ENCODE results near the gene AP5Z1. TPM values are rescaled to one million over a fixed set of nuclear protein-coding genes. Genes with fewer than 3 reads are reported as not detected.
A peak's percentile ranks its signal among the peaks of the same experiment; 100 is the strongest.

AP5Z1 gene
- total RNA-seq, 1 experiment from 2014 or later = 38.3 TPM

DNA sequence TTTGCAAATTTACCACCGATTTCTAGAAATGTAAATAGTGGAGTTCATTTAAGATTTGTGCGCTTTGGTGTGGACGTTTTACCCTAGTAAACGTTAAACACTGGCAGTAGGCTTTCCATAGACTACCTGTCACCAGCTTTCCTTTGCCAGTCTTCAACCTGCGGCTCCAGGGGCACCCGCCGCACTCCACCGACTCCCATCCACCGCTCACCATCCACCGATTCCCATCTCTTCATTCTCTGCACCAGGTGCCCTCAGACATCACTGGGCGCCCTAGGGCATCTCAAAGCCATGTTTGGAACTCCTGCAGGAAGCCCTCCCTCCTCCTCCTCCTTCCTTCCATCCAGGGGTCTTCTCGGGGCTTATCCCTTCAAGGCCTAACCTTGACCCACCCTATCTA lies 1.4 kb upstream of the AP5Z1 start:
- H3K79me1 ChIP-seq (ENCODE audit: insufficient read depth, low read depth, low read length, poor library complexity, severe bottlenecking) = peaks cover 3% of the 10 kb centered on the region
- no peak overlapping the region for H3K18ac ChIP-seq (ENCODE audit: insufficient read length, low read depth, low read length)
- H3K14ac ChIP-seq (ENCODE audit: insufficient read depth, low read length) = no peak overlapping the region; the same call in 1 of the 2 replicates
- no peaks in the 10 kb centered on the region for H3K9me3 ChIP-seq (ENCODE audit: control insufficient read depth, low read depth, low read length)
- H3K9me3 Mint-ChIP-seq = no peaks in the 10 kb centered on the region
- H3K4ac ChIP-seq (ENCODE audit: low read depth, low read length) = no peak overlapping the region
- H2AFZ ChIP-seq (ENCODE audit: low read length) = no peak overlapping the region
- no peak overlapping the region for H2BK20ac ChIP-seq (ENCODE audit: low read depth, low read length, poor library complexity, severe bottlenecking)
- H3K4me2 ChIP-seq (ENCODE audit: insufficient read depth, insufficient read length, low read length) = no peak overlapping the region
- no peak overlapping the region for H2BK12ac ChIP-seq (ENCODE audit: insufficient read length, low read depth, low read length)
- H2AK5ac ChIP-seq (ENCODE audit: insufficient read length, low read length) = no peak overlapping the region
- no CpG with 5 or more reads among the region's 12 CpGs for WGBS (ENCODE audit: extremely low coverage, insufficient read length, low lambda C conversion rate)
- no peak overlapping the region for H2BK120ac ChIP-seq (ENCODE audit: low read depth, low read length, poor library complexity, severe bottlenecking)
- peaks cover 12 to 15% of the 10 kb centered on the region in 2 experiments for H3K4me1 Mint-ChIP-seq
- TF ChIP-seq, protein P1, sequence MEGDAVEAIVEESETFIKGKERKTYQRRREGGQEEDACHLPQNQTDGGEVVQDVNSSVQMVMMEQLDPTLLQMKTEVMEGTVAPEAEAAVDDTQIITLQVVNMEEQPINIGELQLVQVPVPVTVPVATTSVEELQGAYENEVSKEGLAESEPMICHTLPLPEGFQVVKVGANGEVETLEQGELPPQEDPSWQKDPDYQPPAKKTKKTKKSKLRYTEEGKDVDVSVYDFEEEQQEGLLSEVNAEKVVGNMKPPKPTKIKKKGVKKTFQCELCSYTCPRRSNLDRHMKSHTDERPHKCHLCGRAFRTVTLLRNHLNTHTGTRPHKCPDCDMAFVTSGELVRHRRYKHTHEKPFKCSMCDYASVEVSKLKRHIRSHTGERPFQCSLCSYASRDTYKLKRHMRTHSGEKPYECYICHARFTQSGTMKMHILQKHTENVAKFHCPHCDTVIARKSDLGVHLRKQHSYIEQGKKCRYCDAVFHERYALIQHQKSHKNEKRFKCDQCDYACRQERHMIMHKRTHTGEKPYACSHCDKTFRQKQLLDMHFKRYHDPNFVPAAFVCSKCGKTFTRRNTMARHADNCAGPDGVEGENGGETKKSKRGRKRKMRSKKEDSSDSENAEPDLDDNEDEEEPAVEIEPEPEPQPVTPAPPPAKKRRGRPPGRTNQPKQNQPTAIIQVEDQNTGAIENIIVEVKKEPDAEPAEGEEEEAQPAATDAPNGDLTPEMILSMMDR (conservative IDR thresholded peaks at IDR 0.05) = no peak
- no peaks in the 10 kb centered on the region; the same call in 1 of the 2 replicates for H3K79me2 ChIP-seq (ENCODE audit: insufficient read depth, low read length)
- H3K27ac ChIP-seq (ENCODE audit: insufficient read length, low read depth, low read length) = no peak overlapping the region
- peaks cover 0 to 18% (median 0%) of the 10 kb centered on the region in 3 experiments; a peak in 3 of 7 replicates for H3K36me3 Mint-ChIP-seq (ENCODE audit: insufficient read depth in 1 of 3, low read depth in 3 of 3)
- no peak overlapping the region for H3K23ac ChIP-seq (ENCODE audit: insufficient read length, low read depth, low read length)
- no peak overlapping the region for H4K91ac ChIP-seq (ENCODE audit: insufficient read length, low read depth, low read length)
- H3K23me2 ChIP-seq (ENCODE audit: insufficient read length, low read depth, low read length, poor library complexity, severe bottlenecking) = peaks cover 15% of the 10 kb centered on the region
- no peaks in the 10 kb centered on the region for H4K20me1 ChIP-seq (ENCODE audit: control insufficient read depth, insufficient read depth, insufficient read length)
- no peak overlapping the region for H3K27ac Mint-ChIP-seq
- H3K4me1 ChIP-seq (ENCODE audit: insufficient read depth, low read length) = no peaks in the 10 kb centered on the region
- no peaks in the 10 kb centered on the region for H3K27me3 ChIP-seq (ENCODE audit: insufficient read depth, low read length)
- no peak overlapping the region for H3K56ac ChIP-seq (ENCODE audit: insufficient read length, low read depth, low read length)
- peak overlapping the region; percentile 97 to 99 for H3K4me3 Mint-ChIP-seq
- H4K8ac ChIP-seq (replicated peaks; ENCODE audit: insufficient read length, low read depth, low read length) = no peak overlapping the region
- H3T11ph ChIP-seq (ENCODE audit: low read length) = no peak overlapping the region
- H3K27me3 Mint-ChIP-seq (ENCODE audit: low read depth) = peaks cover 3% of the 10 kb centered on the region; the same call in 1 of the 2 replicates
- H4K5ac ChIP-seq (ENCODE audit: insufficient read length, low read depth, low read length) = peak overlapping the region; percentile 10
- H3K9ac ChIP-seq (ENCODE audit: extremely low read depth, insufficient read length, low read length) = no peak overlapping the region
- H2BK5ac ChIP-seq (ENCODE audit: insufficient read length, low read length) = no peak overlapping the region
- H2BK15ac ChIP-seq (ENCODE audit: low read depth, low read length) = no peak overlapping the region
- DNase-seq = no peak

Measured in H9 (cell line).